ENCODE results near the gene SRSF6. TPM values are rescaled to one million over a fixed set of nuclear protein-coding genes. Genes with fewer than 3 reads are reported as not detected.
"Not testable (repeated sequence)": the region's sequence is repeated elsewhere in the genome, so short reads cannot be mapped to it uniquely, and the experiment has no call there.

SRSF6 gene
- total RNA-seq, 1 donor from 2014 or later, result 86.1 TPM

GRCh38 chr20:43450841-43451799 is 6.6 kb upstream of the SRSF6 start:
- DNase-seq (ENCODE audit: low spot score), result no peak
- TF ChIP-seq CTCF (IDR thresholded peaks at IDR 0.05), result no peak
- no peak for TF ChIP-seq EZH2 (IDR thresholded peaks at IDR 0.05)
- TF ChIP-seq EZH2phosphoT487 (IDR thresholded peaks at IDR 0.05), result no peak
- H3F3A ChIP-seq (ENCODE audit: low read depth), result no peaks in the 10 kb centered on the region
- H3K79me2 ChIP-seq (ENCODE audit: low read depth), result no peaks in the 10 kb centered on the region
- H3K27me3 ChIP-seq, result no peaks in the 10 kb centered on the region
- H3K9me3 ChIP-seq (ENCODE audit: low read depth), result no peaks in the 10 kb centered on the region
- no peak overlapping the region for H3K27ac Mint-ChIP-seq
- no peaks in the 10 kb centered on the region for H4K20me1 ChIP-seq (ENCODE audit: low read depth)
- H3K4me3 ChIP-seq, result no peak overlapping the region
- H3K36me3 Mint-ChIP-seq, result no peaks in the 10 kb centered on the region
- H3K4me3 Mint-ChIP-seq, result no peak overlapping the region
- H2AFZ ChIP-seq (replicated peaks), result no peak overlapping the region
- H3K9ac ChIP-seq, result no peak overlapping the region
- H3K9me3 Mint-ChIP-seq, result no peaks in the 10 kb centered on the region
- H3K36me3 ChIP-seq, result no peaks in the 10 kb centered on the region
- H3K4me2 ChIP-seq, result no peak overlapping the region
- peaks cover 4% of the 10 kb centered on the region for H3K27me3 Mint-ChIP-seq (ENCODE audit: insufficient read depth, low read depth)
- H3K27ac ChIP-seq, result no peak overlapping the region
- H3K4me1 Mint-ChIP-seq, result peaks cover 3% of the 10 kb centered on the region
- H3K4me1 ChIP-seq, result no peaks in the 10 kb centered on the region

GRCh38 chr20:43452404-43453126 is 5.1 kb upstream of the SRSF6 start:
- H3K36me3 Mint-ChIP-seq, result no peaks in the 10 kb centered on the region
- no peak for TF ChIP-seq EZH2phosphoT487 (IDR thresholded peaks at IDR 0.05)
- no peak for TF ChIP-seq CTCF (IDR thresholded peaks at IDR 0.05)
- TF ChIP-seq EZH2 (IDR thresholded peaks at IDR 0.05), result no peak
- no peaks in the 10 kb centered on the region for H3K9me3 Mint-ChIP-seq

GRCh38 chr20:43456252-43456651 is 1.4 kb upstream of the SRSF6 start:
- H2AFZ ChIP-seq (replicated peaks); H3K9me3 Mint-ChIP-seq; H3K4me1 ChIP-seq; DNase-seq (ENCODE audit: low spot score); H3K27ac ChIP-seq; H3K9me3 ChIP-seq (ENCODE audit: low read depth); H3K27me3 Mint-ChIP-seq (ENCODE audit: insufficient read depth, low read depth); H3K9ac ChIP-seq; H3K27ac Mint-ChIP-seq; H3K36me3 ChIP-seq; H3K27me3 ChIP-seq: not testable (repeated sequence)
- Histone ChIP-seq H3K79me2 (ENCODE audit: low read depth) (peaks cover 34% of the 10 kb centered on the region), H3F3A (ENCODE audit: low read depth) (peaks cover 26% of the 10 kb centered on the region), H3K4me3 (peak overlapping the region; percentile 89), H4K20me1 (ENCODE audit: low read depth) (peaks cover 27% of the 10 kb centered on the region), H3K4me2 (peak overlapping the region; percentile 92)
- Mint-ChIP-seq H3K4me3 (peak overlapping the region; percentile 96), H3K4me1 (peaks cover 20% of the 10 kb centered on the region), H3K36me3 (peaks cover 17% of the 10 kb centered on the region)

More at GRCh38 chr20:43452404-43453126, 5.1 kb upstream of the SRSF6 start:
- H3K36me3 ChIP-seq, result no peaks in the 10 kb centered on the region
- no peaks in the 10 kb centered on the region for H3K9me3 ChIP-seq (ENCODE audit: low read depth)
- H2AFZ ChIP-seq (replicated peaks), result no peak overlapping the region
- Mint-ChIP-seq H3K4me1 (peaks cover 8% of the 10 kb centered on the region), H3K27me3 (ENCODE audit: insufficient read depth, low read depth) (peaks cover 6% of the 10 kb centered on the region), H3K4me3 (no peak overlapping the region), H3K27ac (no peak overlapping the region)
- no peaks in the 10 kb centered on the region for H3K27me3 ChIP-seq
- no peak for DNase-seq (ENCODE audit: low spot score)
- no peak overlapping the region for H3K9ac ChIP-seq
- H3F3A ChIP-seq (ENCODE audit: low read depth), result peaks cover 11% of the 10 kb centered on the region
- H4K20me1 ChIP-seq (ENCODE audit: low read depth), result no peaks in the 10 kb centered on the region
- no peak overlapping the region for H3K27ac ChIP-seq
- no peak overlapping the region for H3K4me2 ChIP-seq
- H3K79me2 ChIP-seq (ENCODE audit: low read depth), result no peaks in the 10 kb centered on the region
- H3K4me1 ChIP-seq, result no peaks in the 10 kb centered on the region
- no peak overlapping the region for H3K4me3 ChIP-seq
